HCT116 (cell line): ENCODE data around the gene SKA3.

Experiments
- CTCF ChIP-seq, 3 experiments: fragments of 200-600 bp in 1 of 3; sonication (generic) in 1 of 3; IDR thresholded peaks in 2 of 3; conservative IDR thresholded peaks in 1 of 3; 2 replicates each; pipeline ENCODE4 v1.5.1; 2012 to 2017; ENCODE audit warnings: low read depth in 2 of 3, low read length in 2 of 3, antibody characterized with exemption in 1 of 3, borderline replicate concordance in 1 of 3, control low read depth in 1 of 3, mild to moderate bottlenecking in 1 of 3, mixed read lengths in 1 of 3, mixed run types in 1 of 3, moderate library complexity in 1 of 3; ENCODE audit not compliant: insufficient read depth in 1 of 3
- EZH2 ChIP-seq: fragments of 200-600 bp; sonication (generic); IDR thresholded peaks from 2 replicates; pipeline ENCODE4 v1.6.1; 2017; ENCODE audit warnings: antibody characterized with exemption, mixed run types
- POLR2A ChIP-seq: IDR thresholded peaks from 2 replicates; pipeline ENCODE4 v1.7.0; 2011; ENCODE audit warnings: borderline replicate concordance; ENCODE audit not compliant: insufficient read depth, insufficient read length; ENCODE audit errors: extremely low read depth
- POLR2AphosphoS5 ChIP-seq: IDR thresholded peaks from 2 replicates; pipeline ENCODE4 v1.6.1; 2011; ENCODE audit warnings: mild to moderate bottlenecking, low read depth, low read length, moderate library complexity
- RAD21 ChIP-seq: IDR thresholded peaks from 2 replicates; pipeline ENCODE4 v1.6.1; 2012; ENCODE audit warnings: low read depth, mild to moderate bottlenecking
- SIN3A ChIP-seq: IDR thresholded peaks from 2 replicates; pipeline ENCODE4 v1.6.1; 2012; ENCODE audit warnings: low read depth
- TCF7L2 ChIP-seq: IDR thresholded peaks from 2 replicates; pipeline ENCODE4 v1.7.0; 2011; ENCODE audit warnings: borderline replicate concordance, inconsistent platforms; ENCODE audit not compliant: insufficient read depth, insufficient read length; ENCODE audit errors: extremely low read depth
- YY1 ChIP-seq: IDR thresholded peaks from 2 replicates; pipeline ENCODE4 v1.6.1; 2011; ENCODE audit warnings: low read length, low read depth, moderate library complexity, mild to moderate bottlenecking; ENCODE audit not compliant: insufficient replicate concordance; ENCODE audit errors: extremely low read depth
- ZBTB33 ChIP-seq: IDR thresholded peaks from 2 replicates; pipeline ENCODE4 v1.6.1; 2011; ENCODE audit warnings: mild to moderate bottlenecking, low read length, moderate library complexity; ENCODE audit not compliant: insufficient replicate concordance; ENCODE audit errors: extremely low read depth
- ZFX ChIP-seq: fragments of 450-650 bp; IDR thresholded peaks from 2 replicates; pipeline ENCODE4 v1.6.1; 2017
- ZNF274 ChIP-seq: fragments of 200-500 bp; sonication (Bioruptor generic); IDR thresholded peaks from 2 replicates; pipeline ENCODE4 v1.6.1; 2014; ENCODE audit warnings: mild to moderate bottlenecking, low read depth, low read length, inconsistent platforms

DNA sequence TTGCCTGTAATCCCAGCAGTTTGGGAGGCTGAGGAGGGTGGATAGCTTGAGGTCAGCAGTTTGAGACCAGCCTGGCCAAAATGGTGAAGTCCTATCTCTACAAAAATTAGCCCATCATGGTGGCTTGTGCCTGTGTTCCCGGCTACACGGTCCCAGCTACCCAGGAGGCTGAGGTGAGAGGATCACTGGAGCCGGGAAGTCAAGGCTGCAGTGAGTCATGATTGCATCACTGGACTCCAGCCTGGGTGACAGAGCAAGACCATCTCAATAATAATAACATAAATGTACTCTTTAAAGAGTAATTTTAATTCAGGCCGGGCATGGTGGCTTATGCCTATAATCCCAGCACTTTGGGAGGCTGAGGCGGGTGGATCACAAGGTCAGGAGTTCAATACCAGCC lies 38.7 kb downstream of the SKA3 start:
- TF ChIP-seq YY1 (no peak), ZNF274 (no peak), POLR2AphosphoS5 (no peak), CTCF (IDR thresholded peaks at IDR 0.05 in 2 of 3, conservative IDR thresholded peaks at IDR 0.05 in 1 of 3; ENCODE audit: borderline replicate concordance in 1 of 3, insufficient read depth in 1 of 3, low read depth in 2 of 3, low read length in 2 of 3) (no peak), POLR2A (no peak), ZBTB33 (no peak), RAD21 (no peak), EZH2 (no peak), ZFX (no peak), TCF7L2 (no peak), SIN3A (no peak)
